Tibial nerve (tissue), 4 donors: Measurements from ENCODE around the gene LMX1A. TPM values are rescaled to one million over a fixed set of nuclear protein-coding genes. Genes with fewer than 3 reads are reported as not detected.
A peak's percentile ranks its signal among the peaks of the same experiment; 100 is the strongest.

Source experiments
- DNase-seq, 2 donors: peaks; one replicate each; pipeline ENCODE4 v3.0.0-alpha.2; 2019; ENCODE audit warnings: low spot score in 2 of 2
- H3K27ac ChIP-seq, 4 donors: fragments of 200-600 bp; sonication (generic) in 3 of 4; one replicate each; pipeline ENCODE4 v1.5.1; 2017 to 2019; ENCODE audit warnings: mild to moderate bottlenecking in 1 of 4
- H3K27me3 ChIP-seq, 2 donors: fragments of 200-600 bp; sonication (generic) in 1 of 2; one replicate each; pipeline versions ENCODE4 v1.5.1 to v1.6.0; 2017 to 2019
- H3K36me3 ChIP-seq, 3 donors: fragments of 200-600 bp; sonication (generic); one replicate each; pipeline ENCODE4 v1.5.1; 2018 to 2019
- H3K4me1 ChIP-seq, 4 donors: fragments of 200-600 bp; sonication (generic) in 3 of 4; one replicate each; pipeline ENCODE4 v1.5.1; 2017 to 2019
- H3K4me3 ChIP-seq, 4 donors: fragments of 200-600 bp; sonication (generic) in 3 of 4; one replicate each; pipeline ENCODE4 v1.5.1; 2017 to 2019; ENCODE audit warnings: mild to moderate bottlenecking in 1 of 4, moderate library complexity in 1 of 4
- H3K9me3 ChIP-seq, 4 donors: fragments of 200-600 bp; sonication (generic) in 3 of 4; one replicate each; pipeline ENCODE4 v1.5.1; 2017 to 2019
- EP300 ChIP-seq, 2 donors: sonication (generic); formaldehyde crosslinking; IDR thresholded peaks; one replicate each; pipeline ENCODE4 v1.6.1; 2017; ENCODE audit warnings: antibody characterized with exemption in 2 of 2, mild to moderate bottlenecking in 1 of 2
- POLR2A ChIP-seq, 2 donors: fragments of 450-650 bp; IDR thresholded peaks; one replicate each; pipeline ENCODE4 v1.6.1; 2017; ENCODE audit warnings: antibody characterized with exemption in 2 of 2, mild to moderate bottlenecking in 2 of 2, moderate library complexity in 2 of 2
- WGBS, 2 donors: methylation state at CpG; one replicate each; pipeline ENCODE4 v1.1.5; 2018; 5-methylcytosine and 5-hydroxymethylcytosine counted together
- total RNA-seq, 4 donors: library from RNA; depleted of rRNA; stranded (reverse); fragments of >200 nt; gene quantifications; one replicate each; pipeline ENCODE4 v1.1.0, GENCODE V29; 2016
- TF ChIP-seq, protein P1 (sequence below), 5 experiments: fragments of 200-600 bp in 3 of 5; fragments of 450-650 bp in 2 of 5; sonication (generic) in 3 of 5; IDR thresholded peaks; one replicate each; pipeline ENCODE4 v1.5.1; 2016 to 2019; ENCODE audit warnings: antibody characterized with exemption in 5 of 5, mild to moderate bottlenecking in 3 of 5, moderate library complexity in 2 of 5

Gene LMX1A
- total RNA-seq, 4 donors from 2014 or later = 0.84 TPM; not detected in 3

GRCh38 chr1:165364568-165365133 is 8.1 kb upstream of the LMX1A start:
- Histone ChIP-seq H3K9me3 (no peaks in the 10 kb centered on the region), H3K36me3 (no peaks in the 10 kb centered on the region), H3K4me3 (no peak overlapping the region), H3K4me1 (peaks cover 0 to 19% (median 0%) of the 10 kb centered on the region in 4 donors), H3K27me3 (peaks cover 0 to 10% of the 10 kb centered on the region in 2 donors), H3K27ac (peak overlapping the region in 1 of 4 donors; percentile 44)
- no peak for TF ChIP-seq POLR2A (IDR thresholded peaks at IDR 0.05)
- TF ChIP-seq EP300 (IDR thresholded peaks at IDR 0.05) = peak in 1 of 2 donors; percentile 50
- TF ChIP-seq, protein P1, sequence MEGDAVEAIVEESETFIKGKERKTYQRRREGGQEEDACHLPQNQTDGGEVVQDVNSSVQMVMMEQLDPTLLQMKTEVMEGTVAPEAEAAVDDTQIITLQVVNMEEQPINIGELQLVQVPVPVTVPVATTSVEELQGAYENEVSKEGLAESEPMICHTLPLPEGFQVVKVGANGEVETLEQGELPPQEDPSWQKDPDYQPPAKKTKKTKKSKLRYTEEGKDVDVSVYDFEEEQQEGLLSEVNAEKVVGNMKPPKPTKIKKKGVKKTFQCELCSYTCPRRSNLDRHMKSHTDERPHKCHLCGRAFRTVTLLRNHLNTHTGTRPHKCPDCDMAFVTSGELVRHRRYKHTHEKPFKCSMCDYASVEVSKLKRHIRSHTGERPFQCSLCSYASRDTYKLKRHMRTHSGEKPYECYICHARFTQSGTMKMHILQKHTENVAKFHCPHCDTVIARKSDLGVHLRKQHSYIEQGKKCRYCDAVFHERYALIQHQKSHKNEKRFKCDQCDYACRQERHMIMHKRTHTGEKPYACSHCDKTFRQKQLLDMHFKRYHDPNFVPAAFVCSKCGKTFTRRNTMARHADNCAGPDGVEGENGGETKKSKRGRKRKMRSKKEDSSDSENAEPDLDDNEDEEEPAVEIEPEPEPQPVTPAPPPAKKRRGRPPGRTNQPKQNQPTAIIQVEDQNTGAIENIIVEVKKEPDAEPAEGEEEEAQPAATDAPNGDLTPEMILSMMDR (IDR thresholded peaks at IDR 0.05) = no peak
- WGBS, 2 donors = 24 to 26% methylated on average over 6 of the region's 6 CpGs
- DNase-seq = peak; percentile 32 to 41

DNA sequence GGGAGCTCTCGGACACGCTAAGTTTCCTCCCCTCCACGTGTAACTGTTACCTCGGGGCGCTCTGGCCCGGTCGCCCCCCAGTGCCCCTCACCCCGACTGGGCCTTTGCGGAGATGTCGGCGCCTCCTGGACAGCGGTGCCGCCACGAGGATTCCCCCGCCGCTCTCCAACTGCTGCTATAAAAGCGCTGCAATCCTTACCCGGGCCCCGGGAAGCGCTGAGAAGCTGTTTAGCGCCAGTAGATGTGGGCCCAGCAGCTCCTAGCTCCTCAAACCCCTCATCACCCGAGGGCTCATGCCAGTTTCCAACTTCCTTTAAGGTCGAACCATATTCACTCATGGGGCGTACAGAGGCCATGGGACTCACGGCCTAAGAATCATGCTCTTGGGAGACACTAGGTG is 361 bp upstream of the LMX1A start:
- no peak for DNase-seq
- peak overlapping the region in 2 of 4 donors; percentile 32 to 47 for H3K4me3 ChIP-seq
- H3K27me3 ChIP-seq = peaks cover 3 to 69% of the 10 kb centered on the region in 2 donors
- no peak for TF ChIP-seq POLR2A (IDR thresholded peaks at IDR 0.05)
- TF ChIP-seq EP300 (IDR thresholded peaks at IDR 0.05) = no peak
- TF ChIP-seq, protein P1 (IDR thresholded peaks at IDR 0.05) = no peak
- H3K36me3 ChIP-seq = no peaks in the 10 kb centered on the region
- no peak overlapping the region for H3K27ac ChIP-seq
- no peaks in the 10 kb centered on the region for H3K9me3 ChIP-seq
- peaks cover 0 to 49% (median 20%) of the 10 kb centered on the region in 4 donors for H3K4me1 ChIP-seq
- WGBS, 2 donors = 35 to 41% methylated on average over 4 to 23 of the region's 25 CpGs

DNA sequence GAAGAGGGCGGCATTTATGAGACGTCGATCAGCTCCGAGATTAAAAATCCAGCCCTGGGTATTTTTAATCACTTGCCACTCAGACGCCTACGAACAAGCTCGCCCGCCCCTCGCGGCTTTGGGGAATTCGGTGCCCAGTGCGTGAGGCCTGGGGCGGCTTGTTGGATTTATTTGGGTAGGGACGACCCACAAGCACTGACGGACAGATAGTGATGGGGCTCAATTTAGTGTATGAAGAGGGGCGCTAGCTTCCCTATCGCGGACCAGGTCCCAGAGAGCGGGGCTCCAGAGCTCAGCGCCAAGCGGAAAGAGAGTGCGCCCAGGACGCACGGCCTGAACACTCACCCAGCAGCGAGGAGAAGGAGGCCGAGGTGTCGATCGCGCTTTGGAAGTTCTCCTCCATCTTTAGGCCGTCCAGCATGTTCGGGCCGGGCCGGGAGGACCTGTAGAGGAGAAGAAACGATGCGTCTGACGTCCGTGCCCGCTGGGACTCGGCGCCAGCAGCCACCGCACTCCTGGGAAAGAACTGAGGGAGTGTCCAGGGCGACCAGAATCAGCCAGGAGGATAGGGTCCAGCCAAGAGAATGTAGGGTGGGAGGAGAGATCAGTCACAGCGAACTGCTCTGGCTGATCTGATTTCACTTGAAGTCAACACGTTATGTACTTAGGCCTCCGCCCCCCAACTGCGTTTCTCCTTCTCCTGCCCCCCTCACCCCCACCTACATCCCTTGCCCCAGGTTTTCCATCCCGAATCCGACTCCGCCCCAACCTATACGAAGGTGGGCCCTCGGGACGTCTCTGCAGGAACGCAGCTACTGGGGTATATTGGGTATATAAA is 1.2 kb downstream of the LMX1A start:
- Histone ChIP-seq H3K27me3 (peaks cover 3 to 83% of the 10 kb centered on the region in 2 donors), H3K4me1 (peaks cover 0 to 53% (median 20%) of the 10 kb centered on the region in 4 donors), H3K4me3 (peak overlapping the region in 3 of 4 donors; percentile 22 to 47 (median 30)), H3K9me3 (no peaks in the 10 kb centered on the region), H3K27ac (no peak overlapping the region), H3K36me3 (no peaks in the 10 kb centered on the region)
- DNase-seq = no peak
- no peak for TF ChIP-seq POLR2A (IDR thresholded peaks at IDR 0.05)
- TF ChIP-seq EP300 (IDR thresholded peaks at IDR 0.05) = no peak
- TF ChIP-seq, protein P1 (IDR thresholded peaks at IDR 0.05) = no peak
- 8 to 9% methylated on average over 52 to 53 of the region's 53 CpGs for WGBS, 2 donors

- TF ChIP-seq, protein P1 (IDR thresholded peaks at IDR 0.05) = no peak
- TF ChIP-seq POLR2A (IDR thresholded peaks at IDR 0.05) = no peak
- H3K36me3 ChIP-seq = no peaks in the 10 kb centered on the region
- 10 to 23% methylated on average over 21 to 22 of the region's 22 CpGs for WGBS, 2 donors
- H3K27me3 ChIP-seq = peaks cover 3 to 83% of the 10 kb centered on the region in 2 donors
- H3K4me1 ChIP-seq = peaks cover 0 to 53% (median 20%) of the 10 kb centered on the region in 4 donors
- no peak for DNase-seq
- H3K27ac ChIP-seq = no peak overlapping the region
- no peaks in the 10 kb centered on the region for H3K9me3 ChIP-seq
- H3K4me3 ChIP-seq = no peak overlapping the region
Measured at GRCh38 chr1:165354739-165355138, 1.8 kb downstream of the LMX1A start.
